ENCODE data around the gene PLEKHJ1. TPM values are rescaled to one million over a fixed set of nuclear protein-coding genes. Genes with fewer than 3 reads are reported as not detected.
"Not testable (repeated sequence)": the region's sequence is repeated elsewhere in the genome, so short reads cannot be mapped to it uniquely, and the experiment has no call there.

PLEKHJ1 gene
- total RNA-seq, 3 donors from 2014 or later, result 69.0 to 92.2 (median 71.4) TPM

- ATAC-seq; DNase-seq; H3K27me3 Mint-ChIP-seq (ENCODE audit: low read depth); H3K4me1 Mint-ChIP-seq (ENCODE audit: low read depth); H3K9me3 Mint-ChIP-seq; H3K4me3 Mint-ChIP-seq: not testable (repeated sequence)
- peaks cover 16% of the 10 kb centered on the region for H3K36me3 Mint-ChIP-seq (ENCODE audit: insufficient read depth)
Observed at GRCh38 chr19:2200624-2201294, 35.4 kb downstream of the PLEKHJ1 start.

- H3K36me3 Mint-ChIP-seq (ENCODE audit: insufficient read depth), result peaks cover 16% of the 10 kb centered on the region
- H3K27me3 Mint-ChIP-seq (ENCODE audit: low read depth), result no peaks in the 10 kb centered on the region
- no peak overlapping the region for H3K4me3 Mint-ChIP-seq
- no peaks in the 10 kb centered on the region for H3K9me3 Mint-ChIP-seq
- DNase-seq (no peak), ATAC-seq (no peak)
- peaks cover 5% of the 10 kb centered on the region for H3K4me1 Mint-ChIP-seq (ENCODE audit: low read depth)
Observed at GRCh38 chr19:2199861-2200623, 36.1 kb downstream of the PLEKHJ1 start.

- Mint-ChIP-seq H3K9me3 (no peaks in the 10 kb centered on the region), H3K4me1 (ENCODE audit: low read depth) (peaks cover 5% of the 10 kb centered on the region), H3K4me3 (no peak overlapping the region), H3K27me3 (ENCODE audit: low read depth) (no peaks in the 10 kb centered on the region), H3K36me3 (ENCODE audit: insufficient read depth) (peaks cover 13% of the 10 kb centered on the region)
- DNase-seq (no peak), ATAC-seq (no peak)
Observed at GRCh38 chr19:2199215-2199614, 36.9 kb downstream of the PLEKHJ1 start.

GRCh38 chr19:2198317-2198716, 37.8 kb downstream of the PLEKHJ1 start:
- H3K9me3 Mint-ChIP-seq, result no peaks in the 10 kb centered on the region
- no peak overlapping the region for H3K4me3 Mint-ChIP-seq
- H3K36me3 Mint-ChIP-seq (ENCODE audit: insufficient read depth), result peaks cover 11% of the 10 kb centered on the region
- ATAC-seq (no peak), DNase-seq (no peak)
- H3K27me3 Mint-ChIP-seq (ENCODE audit: low read depth), result no peaks in the 10 kb centered on the region
- H3K4me1 Mint-ChIP-seq (ENCODE audit: low read depth), result peaks cover 5% of the 10 kb centered on the region

- Mint-ChIP-seq H3K27me3 (ENCODE audit: low read depth) (no peaks in the 10 kb centered on the region), H3K4me3 (no peak overlapping the region), H3K9me3 (no peaks in the 10 kb centered on the region), H3K4me1 (ENCODE audit: low read depth) (peaks cover 5% of the 10 kb centered on the region), H3K36me3 (ENCODE audit: insufficient read depth) (peaks cover 17% of the 10 kb centered on the region)
- DNase-seq (no peak), ATAC-seq (no peak)
Observed at GRCh38 chr19:2197270-2197669, 38.9 kb downstream of the PLEKHJ1 start.

- Mint-ChIP-seq H3K36me3 (ENCODE audit: insufficient read depth) (peaks cover 20% of the 10 kb centered on the region), H3K4me1 (ENCODE audit: low read depth) (peaks cover 5% of the 10 kb centered on the region), H3K27me3 (ENCODE audit: low read depth) (no peaks in the 10 kb centered on the region), H3K4me3 (no peak overlapping the region), H3K9me3 (no peaks in the 10 kb centered on the region)
- DNase-seq, result no peak
- ATAC-seq, result no peak
Observed at GRCh38 chr19:2195914-2196313, 40.2 kb downstream of the PLEKHJ1 start.

GRCh38 chr19:2195361-2195760, 40.8 kb downstream of the PLEKHJ1 start:
- Mint-ChIP-seq H3K4me3 (no peak overlapping the region), H3K36me3 (ENCODE audit: insufficient read depth) (peaks cover 21% of the 10 kb centered on the region), H3K27me3 (ENCODE audit: low read depth) (no peaks in the 10 kb centered on the region), H3K4me1 (ENCODE audit: low read depth) (peaks cover 5% of the 10 kb centered on the region), H3K9me3 (no peaks in the 10 kb centered on the region)
- no peak for DNase-seq
- ATAC-seq, result no peak

GRCh38 chr19:2194513-2195078, 41.5 kb downstream of the PLEKHJ1 start:
- H3K4me1 Mint-ChIP-seq (ENCODE audit: low read depth), result peaks cover 5% of the 10 kb centered on the region
- H3K36me3 Mint-ChIP-seq (ENCODE audit: insufficient read depth), result peaks cover 21% of the 10 kb centered on the region
- DNase-seq (no peak), ATAC-seq (no peak)
- H3K4me3 Mint-ChIP-seq, result no peak overlapping the region
- H3K9me3 Mint-ChIP-seq, result no peaks in the 10 kb centered on the region
- no peaks in the 10 kb centered on the region for H3K27me3 Mint-ChIP-seq (ENCODE audit: low read depth)

- Mint-ChIP-seq H3K27me3 (ENCODE audit: low read depth) (no peaks in the 10 kb centered on the region), H3K4me1 (ENCODE audit: low read depth) (peaks cover 3% of the 10 kb centered on the region), H3K36me3 (ENCODE audit: insufficient read depth) (peaks cover 20% of the 10 kb centered on the region), H3K9me3 (no peaks in the 10 kb centered on the region), H3K4me3 (no peak overlapping the region)
- ATAC-seq (no peak), DNase-seq (no peak)
Observed at GRCh38 chr19:2193807-2194206, 42.3 kb downstream of the PLEKHJ1 start.

- no peaks in the 10 kb centered on the region for H3K4me1 Mint-ChIP-seq (ENCODE audit: low read depth)
- DNase-seq (no peak), ATAC-seq (no peak)
- H3K4me3 Mint-ChIP-seq, result no peak overlapping the region
- no peaks in the 10 kb centered on the region for H3K27me3 Mint-ChIP-seq (ENCODE audit: low read depth)
- no peaks in the 10 kb centered on the region for H3K9me3 Mint-ChIP-seq
- peaks cover 19% of the 10 kb centered on the region for H3K36me3 Mint-ChIP-seq (ENCODE audit: insufficient read depth)
Observed at GRCh38 chr19:2192862-2193261, 43.3 kb downstream of the PLEKHJ1 start.

- no peak for DNase-seq
- H3K4me3 Mint-ChIP-seq, result no peak overlapping the region
- no peak for ATAC-seq
- no peaks in the 10 kb centered on the region for H3K27me3 Mint-ChIP-seq (ENCODE audit: low read depth)
- H3K9me3 Mint-ChIP-seq, result no peaks in the 10 kb centered on the region
- peaks cover 20% of the 10 kb centered on the region for H3K36me3 Mint-ChIP-seq (ENCODE audit: insufficient read depth)
- no peaks in the 10 kb centered on the region for H3K4me1 Mint-ChIP-seq (ENCODE audit: low read depth)
Observed at GRCh38 chr19:2191456-2192310, 44.4 kb downstream of the PLEKHJ1 start.

- Mint-ChIP-seq H3K4me3 (no peak overlapping the region), H3K4me1 (ENCODE audit: low read depth) (no peaks in the 10 kb centered on the region), H3K36me3 (ENCODE audit: insufficient read depth) (peaks cover 18% of the 10 kb centered on the region), H3K9me3 (no peaks in the 10 kb centered on the region), H3K27me3 (ENCODE audit: low read depth) (no peaks in the 10 kb centered on the region)
- DNase-seq (no peak), ATAC-seq (no peak)
Observed at GRCh38 chr19:2190848-2191455, 45.2 kb downstream of the PLEKHJ1 start.

GRCh38 chr19:2189880-2190279, 46.2 kb downstream of the PLEKHJ1 start:
- Mint-ChIP-seq H3K36me3 (ENCODE audit: insufficient read depth) (peaks cover 22% of the 10 kb centered on the region), H3K4me3 (no peak overlapping the region), H3K27me3 (ENCODE audit: low read depth) (no peaks in the 10 kb centered on the region), H3K4me1 (ENCODE audit: low read depth) (peaks cover 4% of the 10 kb centered on the region), H3K9me3 (no peaks in the 10 kb centered on the region)
- ATAC-seq, result no peak
- no peak for DNase-seq

Measured in activated T-cell treated with anti-CD3 and anti-CD28 coated beads, Interleukin-2, amount 50 U/mL, for 4 hours (primary cell).